GM12865 (cell line): ENCODE results near the gene RNF123.
A peak's percentile ranks its signal among the peaks of the same experiment; 100 is the strongest.

Experiments used
- DNase-seq: peaks from one replicate; pipeline ENCODE4 v3.0.0; 2010; ENCODE audit warnings: low read depth
- H3K4me3 ChIP-seq: 2 replicates; pipeline ENCODE4 v1.5.1; 2011; ENCODE audit warnings: mild to moderate bottlenecking, low read depth, low read length, control low read depth
- CTCF ChIP-seq: IDR thresholded peaks from 2 replicates; pipeline ENCODE4 v1.5.1; 2011; ENCODE audit warnings: low read length, control low read depth, low read depth, inconsistent platforms; ENCODE audit not compliant: insufficient read depth; ENCODE audit errors: missing control alignments

Gene RNF123

GRCh38 chr3:49702672-49703071 is 13.3 kb downstream of the RNF123 start:
- H3K4me3 ChIP-seq: no peak overlapping the region
- no peak for DNase-seq
- TF ChIP-seq CTCF: no peak

- H3K4me3 ChIP-seq: no peak overlapping the region
- peak; percentile 87 for TF ChIP-seq CTCF
- peak; percentile 74 for DNase-seq
These were observed 14.1 kb downstream of the RNF123 start for GRCh38 chr3:49703443-49703927.

- no peak overlapping the region for H3K4me3 ChIP-seq
- no peak for TF ChIP-seq CTCF
- DNase-seq: no peak
These were observed 14.6 kb downstream of the RNF123 start for GRCh38 chr3:49703956-49704355.

GRCh38 chr3:49704629-49705028 is 15.3 kb downstream of the RNF123 start:
- no peak for TF ChIP-seq CTCF
- no peak overlapping the region for H3K4me3 ChIP-seq
- no peak for DNase-seq

GRCh38 chr3:49705390-49705960 is 16.1 kb downstream of the RNF123 start:
- no peak overlapping the region for H3K4me3 ChIP-seq
- no peak for DNase-seq
- no peak for TF ChIP-seq CTCF

- no peak for DNase-seq
- TF ChIP-seq CTCF: no peak
- no peak overlapping the region for H3K4me3 ChIP-seq
These were observed 17.2 kb downstream of the RNF123 start for GRCh38 chr3:49706456-49707112.

- TF ChIP-seq CTCF: no peak
- DNase-seq: no peak
- H3K4me3 ChIP-seq: no peak overlapping the region
These were observed 17.7 kb downstream of the RNF123 start for GRCh38 chr3:49707113-49707480.
